OCI-LY7 (cell line): ENCODE measurements around the gene STIM1. TPM values are rescaled to one million over a fixed set of nuclear protein-coding genes. Genes with fewer than 3 reads are reported as not detected.

Experiments
- BruUV-seq: library from RNA; stranded (reverse); fragments of 400-500 nt; replicated peaks from 2 replicates; lab custom pipeline; 2021; lab: Mats Ljungman, UMichigan
- CTCF ChIA-PET: fragments of 300-600 bp; sonication (Branson Sonifier 250); formaldehyde crosslinking; loops from one replicate; lab custom pipeline; 2022; ENCODE audit warnings: antibody characterized with exemption; ENCODE audit not compliant: unreplicated experiment; lab: Charles Lee
- POLR2A ChIA-PET: fragments of 300-600 bp; sonication (Branson Sonifier 250); formaldehyde crosslinking; loops from one replicate; lab custom pipeline; 2022; ENCODE audit warnings: antibody characterized with exemption; lab: Charles Lee
- DNase-seq: peaks from one replicate; pipeline ENCODE4 v3.0.0-alpha.2; 2015; ENCODE audit warnings: low spot score
- H2AFZ ChIP-seq: fragments of 200-600 bp; sonication (generic), shearing (Covaris generic); 2 replicates; pipeline ENCODE4 v1.6.1; 2014; ENCODE audit warnings: mild to moderate bottlenecking, antibody characterized with exemption, low read length, moderate library complexity
- H3K27ac ChIP-seq: fragments of 200-600 bp; sonication (generic); 2 replicates; pipeline ENCODE4 v1.5.1; 2014; ENCODE audit warnings: mixed run types, low read depth, mild to moderate bottlenecking, moderate library complexity, low read length, inconsistent platforms; ENCODE audit not compliant: poor library complexity, severe bottlenecking
- H3K36me3 ChIP-seq: fragments of 200-600 bp; sonication (generic); 2 replicates; pipeline ENCODE4 v1.6.1; 2014; ENCODE audit warnings: mild to moderate bottlenecking, antibody characterized with exemption, low read length, moderate library complexity, mixed read lengths; ENCODE audit not compliant: insufficient read depth
- H3K4me1 ChIP-seq: fragments of 200-600 bp; sonication (generic); 2 replicates; pipeline ENCODE4 v1.5.1; 2014; ENCODE audit warnings: mild to moderate bottlenecking, low read length; ENCODE audit not compliant: insufficient read depth, poor library complexity, severe bottlenecking
- H3K4me2 ChIP-seq: fragments of 200-600 bp; sonication (generic); 2 replicates; pipeline ENCODE4 v1.6.1; 2014; ENCODE audit warnings: mild to moderate bottlenecking, low read length
- H3K4me3 ChIP-seq: fragments of 200-600 bp; sonication (generic); 2 replicates; pipeline ENCODE4 v1.5.1; 2014; ENCODE audit warnings: mild to moderate bottlenecking, low read depth, low read length; ENCODE audit not compliant: poor library complexity, severe bottlenecking
- H3K79me2 ChIP-seq: fragments of 200-600 bp; sonication (generic); 2 replicates; pipeline ENCODE4 v1.6.1; 2016; ENCODE audit warnings: low read depth, mild to moderate bottlenecking, low read length, moderate library complexity, mixed read lengths; ENCODE audit not compliant: insufficient read depth
- H3K9me2 ChIP-seq: fragments of 200-600 bp; sonication (generic); 2 replicates; pipeline ENCODE4 v1.6.1; 2016; ENCODE audit warnings: mild to moderate bottlenecking, low read length, mixed read lengths; ENCODE audit not compliant: insufficient read depth
- H3K9me3 ChIP-seq: fragments of 200-600 bp; sonication (generic); 2 replicates; pipeline ENCODE4 v1.6.1; 2014; ENCODE audit warnings: mild to moderate bottlenecking, mixed run types, low read length, mixed read lengths
- H4K20me1 ChIP-seq: fragments of 200-600 bp; sonication (generic); 2 replicates; pipeline ENCODE4 v1.6.1; 2014; ENCODE audit warnings: mild to moderate bottlenecking, antibody characterized with exemption, low read length, moderate library complexity, mixed read lengths; ENCODE audit not compliant: insufficient read depth
- EZH2phosphoT487 ChIP-seq: fragments of 200-600 bp; sonication (generic); IDR thresholded peaks from 2 replicates; pipeline ENCODE4 v1.6.1; 2018; ENCODE audit warnings: low read depth, borderline replicate concordance, mild to moderate bottlenecking, mixed run types, antibody characterized with exemption, low read length, moderate library complexity, mixed read lengths
- intact Hi-C: fragments of 100-400 bp; cut with micrococcal nuclease; formaldehyde crosslinking; loops from one replicate; pipeline ENCODE4 v1.10.0; 2022; ENCODE audit not compliant: unreplicated experiment
- total RNA-seq, 2 experiments: library from RNA; depleted of rRNA in 1 of 2; stranded (reverse); fragments of >200 nt in 1 of 2; shearing (Covaris generic) in 1 of 2; gene quantifications; 2 replicates each; pipeline ENCODE4 v1.2.3, GENCODE V29; 2014 to 2022
- TF ChIP-seq, protein P1 (sequence below): fragments of 200-600 bp; sonication (generic); conservative IDR thresholded peaks from 2 replicates; pipeline ENCODE4 v1.5.1; 2014; ENCODE audit warnings: mild to moderate bottlenecking, antibody characterized with exemption, low read length, moderate library complexity, mixed read lengths

The STIM1 gene
- total RNA-seq, 2 experiments from 2014 or later, result 21.0 to 49.1 TPM

DNA sequence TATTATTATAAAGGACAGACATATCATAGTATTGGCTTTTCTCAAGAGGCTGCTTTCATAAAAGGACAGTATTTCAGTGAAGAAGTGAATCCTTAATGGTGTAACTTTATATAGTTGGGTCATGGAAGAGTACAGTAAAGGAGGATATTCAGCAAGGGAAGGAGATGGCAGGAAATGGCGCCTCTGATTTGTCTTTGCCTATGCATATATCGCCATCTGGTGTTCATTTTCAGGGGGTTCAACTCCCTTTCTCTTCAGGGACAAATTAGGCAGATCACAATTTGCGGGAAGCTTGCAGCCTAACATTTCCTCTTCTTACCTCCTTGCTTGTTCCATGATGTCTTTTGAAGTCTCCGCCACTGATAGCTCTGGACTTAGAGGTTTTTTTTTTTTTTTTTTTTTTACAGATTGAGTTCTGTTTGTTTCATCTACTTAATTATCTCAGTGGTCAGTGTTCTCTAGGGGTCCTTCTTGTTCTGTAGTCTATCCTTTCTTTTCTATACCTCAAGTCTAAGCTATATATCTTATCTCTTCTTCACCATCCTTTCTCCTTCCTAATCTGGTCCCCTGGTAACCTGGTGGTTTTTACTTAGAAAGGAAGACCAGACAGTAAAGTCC is 217.3 kb downstream of the STIM1 start:
- Histone ChIP-seq H3K4me3 (no peak overlapping the region), H2AFZ (no peak overlapping the region), H3K36me3 (peaks cover 5% of the 10 kb centered on the region; the same call in 1 of the 2 replicates), H3K79me2 (no peaks in the 10 kb centered on the region), H3K4me1 (peaks cover 20% of the 10 kb centered on the region), H4K20me1 (no peaks in the 10 kb centered on the region), H3K4me2 (no peak overlapping the region), H3K9me3 (no peaks in the 10 kb centered on the region), H3K27ac (no peak overlapping the region), H3K9me2 (no peaks in the 10 kb centered on the region)
- ChIA-PET POLR2A (interaction anchor here (0.6 to 2.8 kb wide), 17 partner anchors 9 to 234 kb away, joined by 3 to 38 read pairs (median 4); partner anchors contain the start of genes RHOG, RRM1 and STIM1), CTCF (interaction anchor here (0.8 to 3.3 kb wide), 7 partner anchors 9 to 392 kb away, joined by 3 to 36 read pairs (median 5); partner anchors contain the start of gene STIM1)
- no TSS peak for BruUV-seq
- intact Hi-C loops, result loop anchor here (1.0 to 10.0 kb wide), 3 partner anchors 148 to 223 kb away; no protein-coding TSS in a partner anchor
- no peak for TF ChIP-seq EZH2phosphoT487
- TF ChIP-seq, protein P1, sequence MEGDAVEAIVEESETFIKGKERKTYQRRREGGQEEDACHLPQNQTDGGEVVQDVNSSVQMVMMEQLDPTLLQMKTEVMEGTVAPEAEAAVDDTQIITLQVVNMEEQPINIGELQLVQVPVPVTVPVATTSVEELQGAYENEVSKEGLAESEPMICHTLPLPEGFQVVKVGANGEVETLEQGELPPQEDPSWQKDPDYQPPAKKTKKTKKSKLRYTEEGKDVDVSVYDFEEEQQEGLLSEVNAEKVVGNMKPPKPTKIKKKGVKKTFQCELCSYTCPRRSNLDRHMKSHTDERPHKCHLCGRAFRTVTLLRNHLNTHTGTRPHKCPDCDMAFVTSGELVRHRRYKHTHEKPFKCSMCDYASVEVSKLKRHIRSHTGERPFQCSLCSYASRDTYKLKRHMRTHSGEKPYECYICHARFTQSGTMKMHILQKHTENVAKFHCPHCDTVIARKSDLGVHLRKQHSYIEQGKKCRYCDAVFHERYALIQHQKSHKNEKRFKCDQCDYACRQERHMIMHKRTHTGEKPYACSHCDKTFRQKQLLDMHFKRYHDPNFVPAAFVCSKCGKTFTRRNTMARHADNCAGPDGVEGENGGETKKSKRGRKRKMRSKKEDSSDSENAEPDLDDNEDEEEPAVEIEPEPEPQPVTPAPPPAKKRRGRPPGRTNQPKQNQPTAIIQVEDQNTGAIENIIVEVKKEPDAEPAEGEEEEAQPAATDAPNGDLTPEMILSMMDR, result peak; percentile 94
- peak; percentile 80 for DNase-seq

DNA sequence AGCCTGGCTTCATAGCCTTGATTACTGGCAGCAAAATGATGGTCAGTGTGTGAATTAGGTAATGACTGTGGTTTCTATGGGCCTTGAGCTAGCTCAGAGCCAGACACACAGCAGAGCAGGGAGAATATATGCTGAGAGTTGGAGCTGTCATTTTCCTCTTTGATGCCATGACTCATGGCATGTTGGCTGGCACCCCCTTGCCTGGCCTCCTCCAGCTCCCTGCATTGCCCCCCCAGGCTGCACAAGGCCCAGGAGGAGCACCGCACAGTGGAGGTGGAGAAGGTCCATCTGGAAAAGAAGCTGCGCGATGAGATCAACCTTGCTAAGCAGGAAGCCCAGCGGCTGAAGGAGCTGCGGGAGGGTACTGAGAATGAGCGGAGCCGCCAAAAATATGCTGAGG is 218.8 kb downstream of the STIM1 start:
- BruUV-seq, result no TSS peak
- H3K4me2 ChIP-seq, result no peak overlapping the region
- no peak overlapping the region for H2AFZ ChIP-seq
- POLR2A ChIA-PET, result interaction anchor here (0.5 to 2.8 kb wide), 4 partner anchors 219 to 225 kb away, joined by 3 to 38 read pairs (median 12); partner anchors contain the start of gene STIM1
- H3K27ac ChIP-seq, result no peak overlapping the region
- no peaks in the 10 kb centered on the region for H3K9me2 ChIP-seq
- H3K36me3 ChIP-seq, result peaks cover 5% of the 10 kb centered on the region; the same call in 1 of the 2 replicates
- peaks cover 8% of the 10 kb centered on the region for H3K4me1 ChIP-seq
- no peak for DNase-seq
- intact Hi-C loops, result loop anchor here (10.0 kb wide), 1 partner anchor 149 kb away; no protein-coding TSS in a partner anchor
- no peaks in the 10 kb centered on the region for H3K79me2 ChIP-seq
- no peaks in the 10 kb centered on the region for H3K9me3 ChIP-seq
- CTCF ChIA-PET, result interaction anchor here (3.3 kb wide), 1 partner anchor 220 kb away, joined by 32 read pairs; the partner anchor contains the start of gene STIM1
- H3K4me3 ChIP-seq, result no peak overlapping the region
- TF ChIP-seq EZH2phosphoT487, result no peak
- TF ChIP-seq, protein P1, result no peak
- H4K20me1 ChIP-seq, result no peaks in the 10 kb centered on the region
